AG04450 (cell line): ENCODE results near the gene LEF1. TPM values are rescaled to one million over a fixed set of nuclear protein-coding genes. Genes with fewer than 3 reads are reported as not detected.

Source experiments
- CTCF ChIA-PET: fragments of 300-600, 350-600 bp; formaldehyde crosslinking; extraction: SDS; loops from one replicate; lab custom pipeline; 2022; ENCODE audit warnings: antibody characterized with exemption, inconsistent platforms; lab: Charles Lee
- POLR2A ChIA-PET: fragments of 350-600 bp; formaldehyde crosslinking; extraction: SDS; loops from one replicate; lab custom pipeline; 2021; ENCODE audit warnings: antibody characterized with exemption, inconsistent platforms; lab: Yijun Ruan, JAX
- DNase-seq: peaks from one replicate; pipeline ENCODE4 v3.0.0-alpha.2; 2011; ENCODE audit warnings: low read depth, low spot score
- H3K27ac ChIP-seq: one replicate; pipeline ENCODE4 v1.5.1; 2012; ENCODE audit warnings: low read depth, low read length, control low read depth
- H3K27me3 ChIP-seq: one replicate; pipeline ENCODE4 v1.6.0; 2012; ENCODE audit warnings: low read length; ENCODE audit not compliant: control insufficient read depth, insufficient read depth
- H3K4me3 ChIP-seq: 2 replicates; pipeline ENCODE4 v1.5.1; 2011; ENCODE audit warnings: mild to moderate bottlenecking, low read depth, low read length, control low read depth
- H3K9me3 ChIP-seq: 2 replicates; pipeline ENCODE4 v1.5.1; 2012; ENCODE audit warnings: low read length; ENCODE audit not compliant: control insufficient read depth, insufficient read depth
- polyA plus RNA-seq: library from polyadenylated mRNA; depleted of rRNA; stranded (reverse); fragments of >200 nt; gene quantifications from 2 replicates; pipeline ENCODE4 v1.2.3, GENCODE V29; 2011; rRNA removed
- TF ChIP-seq, protein P1 (sequence below): IDR thresholded peaks from 2 replicates; pipeline ENCODE4 v1.5.1; 2011; ENCODE audit warnings: low read depth, low read length, control low read depth, inconsistent platforms

The LEF1 gene
- polyA plus RNA-seq, 1 experiment, result 1.2 TPM

- DNase-seq, result no peak
- no peak overlapping the region for H3K4me3 ChIP-seq
- no peaks in the 10 kb centered on the region for H3K9me3 ChIP-seq
- TF ChIP-seq, protein P1, sequence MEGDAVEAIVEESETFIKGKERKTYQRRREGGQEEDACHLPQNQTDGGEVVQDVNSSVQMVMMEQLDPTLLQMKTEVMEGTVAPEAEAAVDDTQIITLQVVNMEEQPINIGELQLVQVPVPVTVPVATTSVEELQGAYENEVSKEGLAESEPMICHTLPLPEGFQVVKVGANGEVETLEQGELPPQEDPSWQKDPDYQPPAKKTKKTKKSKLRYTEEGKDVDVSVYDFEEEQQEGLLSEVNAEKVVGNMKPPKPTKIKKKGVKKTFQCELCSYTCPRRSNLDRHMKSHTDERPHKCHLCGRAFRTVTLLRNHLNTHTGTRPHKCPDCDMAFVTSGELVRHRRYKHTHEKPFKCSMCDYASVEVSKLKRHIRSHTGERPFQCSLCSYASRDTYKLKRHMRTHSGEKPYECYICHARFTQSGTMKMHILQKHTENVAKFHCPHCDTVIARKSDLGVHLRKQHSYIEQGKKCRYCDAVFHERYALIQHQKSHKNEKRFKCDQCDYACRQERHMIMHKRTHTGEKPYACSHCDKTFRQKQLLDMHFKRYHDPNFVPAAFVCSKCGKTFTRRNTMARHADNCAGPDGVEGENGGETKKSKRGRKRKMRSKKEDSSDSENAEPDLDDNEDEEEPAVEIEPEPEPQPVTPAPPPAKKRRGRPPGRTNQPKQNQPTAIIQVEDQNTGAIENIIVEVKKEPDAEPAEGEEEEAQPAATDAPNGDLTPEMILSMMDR, result no peak
- ChIA-PET CTCF (interaction anchor here (3.5 kb wide), 1 partner anchor 15 kb away, joined by 28 read pairs; no protein-coding TSS in a partner anchor), POLR2A (no interaction called here)
- H3K27me3 ChIP-seq, result no peaks in the 10 kb centered on the region
- no peak overlapping the region for H3K27ac ChIP-seq
These were observed 164.7 kb downstream of the LEF1 start for GRCh38 chr4:108003982-108004515.

GRCh38 chr4:108001540-108002135, 167.1 kb downstream of the LEF1 start:
- CTCF ChIA-PET, result interaction anchor here (1.1 to 3.5 kb wide), 2 partner anchors 17 to 572 kb away, joined by 3 to 28 read pairs; no protein-coding TSS in a partner anchor
- H3K27me3 ChIP-seq, result no peaks in the 10 kb centered on the region
- H3K4me3 ChIP-seq, result no peak overlapping the region
- DNase-seq, result no peak
- no peaks in the 10 kb centered on the region for H3K9me3 ChIP-seq
- POLR2A ChIA-PET, result no interaction called here
- no peak overlapping the region for H3K27ac ChIP-seq
- TF ChIP-seq, protein P1, result no peak

GRCh38 chr4:107999932-108000539, 168.7 kb downstream of the LEF1 start:
- CTCF ChIA-PET, result interaction anchor here (0.5 to 1.4 kb wide), 5 partner anchors 18 to 650 kb away, joined by 3 to 5 read pairs (median 3); partner anchors contain the start of gene OSTC
- TF ChIP-seq, protein P1, result no peak
- DNase-seq, result no peak
- no peak overlapping the region for H3K4me3 ChIP-seq
- H3K27ac ChIP-seq, result no peak overlapping the region
- H3K27me3 ChIP-seq, result no peaks in the 10 kb centered on the region
- POLR2A ChIA-PET, result no interaction called here
- H3K9me3 ChIP-seq, result no peaks in the 10 kb centered on the region

DNA sequence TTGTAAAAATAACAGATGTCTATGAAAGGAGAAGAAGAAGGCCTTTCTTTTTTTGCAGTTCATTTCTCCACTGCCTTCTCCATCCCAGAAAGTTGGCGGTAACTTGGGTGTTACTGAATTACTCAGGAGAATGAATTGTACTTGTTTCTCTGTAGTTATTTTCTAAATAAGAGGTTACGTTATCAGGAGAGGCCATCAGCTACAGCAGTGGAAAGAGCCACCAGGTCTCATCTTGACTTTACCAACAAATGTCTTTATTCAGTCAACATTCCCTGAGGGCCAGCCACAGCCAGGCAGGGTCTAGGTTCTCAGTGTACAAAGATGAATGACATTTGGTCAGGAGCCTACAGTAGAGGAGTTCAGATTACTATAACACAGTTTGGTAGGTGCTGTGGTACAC, 170.9 kb downstream of the LEF1 start:
- no peaks in the 10 kb centered on the region for H3K9me3 ChIP-seq
- DNase-seq, result no peak
- POLR2A ChIA-PET, result interaction anchor here (1.4 kb wide), 1 partner anchor 11 kb away, joined by 3 read pairs; no protein-coding TSS in a partner anchor
- TF ChIP-seq, protein P1, result no peak
- no peaks in the 10 kb centered on the region for H3K27me3 ChIP-seq
- no peak overlapping the region for H3K27ac ChIP-seq
- CTCF ChIA-PET, result no interaction called here
- no peak overlapping the region for H3K4me3 ChIP-seq

Other genes with a start within 250 kb of the LEF1 start
- 5.2 and 6.3 TPM in 2 replicates for gene CYP2U1, start 237.4 kb downstream of the LEF1 start, polyA plus RNA-seq
- 20.5 and 23.0 TPM in 2 replicates for gene HADH, start 179.0 kb downstream of the LEF1 start, polyA plus RNA-seq